ENCODE measurements around the gene UBAP1. TPM values are rescaled to one million over a fixed set of nuclear protein-coding genes. Genes with fewer than 3 reads are reported as not detected.
A peak's percentile ranks its signal among the peaks of the same experiment; 100 is the strongest.
"Not testable (repeated sequence)": the region's sequence is repeated elsewhere in the genome, so short reads cannot be mapped to it uniquely, and the experiment has no call there.

UBAP1 gene
- total RNA-seq, 6 experiments from 2014 or later = 36.7 to 43.9 (median 41.4) TPM

- DNase-seq = no peak
- TF ChIP-seq CTCF (IDR thresholded peaks at IDR 0.05) = no peak
- H3K4me3 Mint-ChIP-seq = no peak overlapping the region
- H3K9me3 Mint-ChIP-seq = no peaks in the 10 kb centered on the region
- H3K36me3 Mint-ChIP-seq (ENCODE audit: low read depth) = peaks cover 9% of the 10 kb centered on the region; the same call in 1 of the 2 replicates
- no peaks in the 10 kb centered on the region for H3K27me3 Mint-ChIP-seq (ENCODE audit: insufficient read depth)
- no peak overlapping the region for H3K27ac Mint-ChIP-seq
- H3K4me1 Mint-ChIP-seq (ENCODE audit: low read depth) = peaks cover 26% of the 10 kb centered on the region
Observed at GRCh38 chr9:34206561-34206960, 27.7 kb downstream of the UBAP1 start.

GRCh38 chr9:34211395-34211794, 32.6 kb downstream of the UBAP1 start:
- Mint-ChIP-seq H3K4me3 (no peak overlapping the region), H3K36me3 (ENCODE audit: low read depth) (peaks cover 19% of the 10 kb centered on the region), H3K27ac (no peak overlapping the region), H3K9me3 (no peaks in the 10 kb centered on the region), H3K27me3 (ENCODE audit: insufficient read depth) (no peaks in the 10 kb centered on the region), H3K4me1 (ENCODE audit: low read depth) (peaks cover 6% of the 10 kb centered on the region)
- no peak for DNase-seq
- TF ChIP-seq CTCF (IDR thresholded peaks at IDR 0.05) = no peak

- not testable (repeated sequence) for H3K4me3 Mint-ChIP-seq; DNase-seq; H3K9me3 Mint-ChIP-seq; H3K27me3 Mint-ChIP-seq (ENCODE audit: insufficient read depth); H3K27ac Mint-ChIP-seq; H3K4me1 Mint-ChIP-seq (ENCODE audit: low read depth)
- peaks cover 14% of the 10 kb centered on the region for H3K36me3 Mint-ChIP-seq (ENCODE audit: low read depth)
Observed at GRCh38 chr9:34214354-34215000, 35.6 kb downstream of the UBAP1 start.

GRCh38 chr9:34216325-34216724, 37.5 kb downstream of the UBAP1 start:
- no peak for DNase-seq
- no peak for TF ChIP-seq CTCF (IDR thresholded peaks at IDR 0.05)
- Mint-ChIP-seq H3K27ac (no peak overlapping the region), H3K36me3 (ENCODE audit: low read depth) (peaks cover 10% of the 10 kb centered on the region), H3K4me3 (no peak overlapping the region), H3K27me3 (ENCODE audit: insufficient read depth) (peaks cover 3% of the 10 kb centered on the region; the same call in 1 of the 2 replicates), H3K4me1 (ENCODE audit: low read depth) (peaks cover 15% of the 10 kb centered on the region), H3K9me3 (no peaks in the 10 kb centered on the region)

GRCh38 chr9:34217015-34217414, 38.2 kb downstream of the UBAP1 start:
- DNase-seq = peak; percentile 18
- peaks cover 21% of the 10 kb centered on the region for H3K4me1 Mint-ChIP-seq (ENCODE audit: low read depth)
- not testable (repeated sequence) for H3K27me3 Mint-ChIP-seq (ENCODE audit: insufficient read depth); H3K27ac Mint-ChIP-seq; H3K36me3 Mint-ChIP-seq (ENCODE audit: low read depth); H3K9me3 Mint-ChIP-seq; H3K4me3 Mint-ChIP-seq

- Mint-ChIP-seq H3K36me3 (ENCODE audit: low read depth) (peaks cover 6% of the 10 kb centered on the region), H3K27ac (no peak overlapping the region), H3K9me3 (no peaks in the 10 kb centered on the region), H3K4me1 (ENCODE audit: low read depth) (peaks cover 32% of the 10 kb centered on the region), H3K27me3 (ENCODE audit: insufficient read depth) (peaks cover 3% of the 10 kb centered on the region; the same call in 1 of the 2 replicates), H3K4me3 (no peak overlapping the region)
- TF ChIP-seq CTCF (IDR thresholded peaks at IDR 0.05) = no peak
- no peak for DNase-seq
Observed at GRCh38 chr9:34218446-34218845, 39.6 kb downstream of the UBAP1 start.

Data from HFFc6 (cell line).